Cerebellar cortex (tissue), 1 donor: ENCODE results near the gene UQCRQ.

Experiments
- DNase-seq: peaks from one replicate; pipeline ENCODE4 v3.0.0-alpha.2; 2015; ENCODE audit warnings: low spot score

Gene UQCRQ

GRCh38 chr5:132870801-132871200, 4.4 kb downstream of the UQCRQ start:
- DNase-seq = no peak

GRCh38 chr5:132871459-132872284, 5.2 kb downstream of the UQCRQ start:
- no peak for DNase-seq

- DNase-seq = no peak
These were observed 6.3 kb downstream of the UQCRQ start for GRCh38 chr5:132872788-132873118.

GRCh38 chr5:132873119-132873929, 6.9 kb downstream of the UQCRQ start, which contains the start of gene LEAP2:
Gene LEAP2 (plus strand): TSS chr5:132873668. CDS start chr5:132873695, 27 bp downstream.
- DNase-seq = no peak

GRCh38 chr5:132873930-132874271, 7.5 kb downstream of the UQCRQ start:
- DNase-seq = no peak

GRCh38 chr5:132876020-132876759, 9.7 kb downstream of the UQCRQ start:
- no peak for DNase-seq

- no peak for DNase-seq
These were observed 11.0 kb downstream of the UQCRQ start for GRCh38 chr5:132877466-132877865.

- DNase-seq = no peak
These were observed 11.5 kb downstream of the UQCRQ start for GRCh38 chr5:132877938-132878337.

GRCh38 chr5:132883261-132883834, 16.9 kb downstream of the UQCRQ start:
- DNase-seq = peak; percentile 85

GRCh38 chr5:132884548-132884947, 18.1 kb downstream of the UQCRQ start:
- DNase-seq = no peak

- no peak for DNase-seq
These were observed 19.8 kb downstream of the UQCRQ start for GRCh38 chr5:132886064-132886823.

GRCh38 chr5:132887283-132887682, 20.8 kb downstream of the UQCRQ start:
- DNase-seq = no peak

- DNase-seq = no peak
These were observed 23.1 kb downstream of the UQCRQ start for GRCh38 chr5:132889501-132889900.

- DNase-seq = no peak
These were observed 24.4 kb downstream of the UQCRQ start for GRCh38 chr5:132890817-132891216.

- no peak for DNase-seq
These were observed 29.4 kb downstream of the UQCRQ start for GRCh38 chr5:132895719-132896305.

GRCh38 chr5:132896685-132897084, 30.2 kb downstream of the UQCRQ start:
- no peak for DNase-seq

GRCh38 chr5:132898094-132898493, 31.7 kb downstream of the UQCRQ start:
- no peak for DNase-seq

GRCh38 chr5:132901036-132901435, 34.6 kb downstream of the UQCRQ start:
- no peak for DNase-seq

GRCh38 chr5:132901730-132902129, 35.3 kb downstream of the UQCRQ start:
- DNase-seq = no peak

- no peak for DNase-seq
These were observed 39.5 kb downstream of the UQCRQ start for GRCh38 chr5:132905938-132906337.

- DNase-seq = no peak
These were observed 40.7 kb downstream of the UQCRQ start for GRCh38 chr5:132907161-132907560.
